Measurements from ENCODE around the gene IL18R1.

Gene IL18R1

DNA sequence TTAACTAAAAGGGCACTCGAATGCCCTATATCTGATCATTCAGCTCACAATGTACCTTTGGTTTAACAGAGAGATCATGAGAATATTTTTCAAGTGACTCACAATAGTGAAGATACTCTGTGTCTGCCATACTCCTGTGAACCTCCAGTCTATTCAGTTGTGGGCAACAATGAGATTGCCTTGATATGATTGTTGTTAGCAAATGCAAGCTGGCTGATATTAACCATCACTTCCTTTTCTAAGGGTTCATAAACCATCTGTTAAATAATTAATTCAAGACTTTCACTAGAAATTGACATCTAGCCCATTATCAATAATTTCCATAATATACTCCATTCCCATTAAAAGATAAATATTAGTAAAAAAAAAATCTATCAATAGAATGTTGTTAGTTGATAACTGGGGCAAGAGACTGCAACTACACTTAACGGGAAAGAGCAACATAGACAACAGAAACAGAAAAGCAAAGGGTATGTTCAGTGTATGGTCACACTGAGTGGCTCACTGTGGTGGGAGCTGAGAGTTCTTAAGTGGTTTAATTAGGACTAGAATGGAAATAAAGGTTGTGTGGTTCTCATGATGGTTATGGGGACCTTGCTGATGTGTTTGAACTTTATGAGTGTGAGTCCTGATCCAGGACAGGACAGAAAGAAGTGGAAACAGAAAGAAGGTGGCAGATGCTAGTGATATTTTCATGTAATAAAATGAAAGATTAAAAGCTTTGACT lies 79.2 kb downstream of the IL18R1 start:
- no peak for DNase-seq (ENCODE audit: low read depth in 2 of 2)

DNA sequence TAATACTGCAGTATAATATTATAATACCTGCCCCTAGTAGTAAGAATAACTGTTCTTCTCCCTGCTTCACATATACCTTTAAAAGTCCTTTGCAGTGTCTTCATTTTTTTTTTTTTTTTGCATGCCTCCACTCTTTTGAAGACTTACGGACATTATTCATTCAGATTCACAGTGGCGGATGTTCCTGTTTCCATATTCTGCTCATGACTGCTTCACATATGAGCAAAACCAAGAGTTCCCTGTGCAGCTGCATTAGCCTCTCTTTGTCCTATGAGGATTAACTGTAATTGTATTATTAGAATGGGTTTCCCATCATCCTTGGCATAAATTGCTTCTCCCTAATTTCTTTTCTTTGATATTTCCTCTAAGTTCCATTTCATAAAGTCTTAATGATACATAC lies 80.1 kb downstream of the IL18R1 start:
- DNase-seq (ENCODE audit: low read depth in 2 of 2) = no peak

DNA sequence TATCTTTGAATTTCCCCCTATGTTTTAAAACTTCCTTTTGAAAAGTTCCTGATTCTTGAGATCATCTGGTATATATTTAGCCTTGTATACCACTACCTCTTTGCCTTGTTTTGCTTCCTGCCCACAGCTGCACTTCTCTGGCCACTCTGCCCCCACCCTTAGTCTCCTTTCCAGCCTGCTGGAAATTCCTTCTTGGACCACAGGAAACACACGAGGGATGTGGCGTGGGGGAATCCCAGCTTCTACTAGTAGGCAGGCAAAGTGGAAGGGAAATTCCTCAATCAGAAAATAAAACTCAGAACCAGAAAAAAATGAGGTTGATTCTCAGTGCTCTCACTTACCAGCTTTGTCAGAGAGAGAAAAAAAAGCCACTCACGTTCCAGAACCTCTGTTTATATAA lies 80.7 kb downstream of the IL18R1 start:
- peak in 1 of 2 donors; percentile 23 for DNase-seq (ENCODE audit: low read depth in 2 of 2)

DNA sequence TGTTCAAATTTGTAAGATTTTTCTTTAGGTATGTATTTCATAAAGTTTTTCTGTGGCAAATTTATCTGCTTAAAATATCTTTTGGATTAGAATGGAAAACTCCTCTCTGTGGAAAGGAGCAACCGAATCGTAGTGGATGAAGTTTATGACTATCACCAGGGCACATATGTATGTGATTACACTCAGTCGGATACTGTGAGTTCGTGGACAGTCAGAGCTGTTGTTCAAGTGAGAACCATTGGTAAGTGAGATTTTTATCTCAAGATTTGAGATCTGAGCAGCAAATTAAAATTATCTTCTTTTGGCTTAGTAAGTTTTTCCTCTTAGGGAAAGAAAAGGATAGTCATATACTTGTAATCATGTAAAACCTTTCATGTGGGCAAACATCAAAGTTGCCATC lies 81.5 kb downstream of the IL18R1 start:
- DNase-seq (ENCODE audit: low read depth in 2 of 2) = no peak

DNA sequence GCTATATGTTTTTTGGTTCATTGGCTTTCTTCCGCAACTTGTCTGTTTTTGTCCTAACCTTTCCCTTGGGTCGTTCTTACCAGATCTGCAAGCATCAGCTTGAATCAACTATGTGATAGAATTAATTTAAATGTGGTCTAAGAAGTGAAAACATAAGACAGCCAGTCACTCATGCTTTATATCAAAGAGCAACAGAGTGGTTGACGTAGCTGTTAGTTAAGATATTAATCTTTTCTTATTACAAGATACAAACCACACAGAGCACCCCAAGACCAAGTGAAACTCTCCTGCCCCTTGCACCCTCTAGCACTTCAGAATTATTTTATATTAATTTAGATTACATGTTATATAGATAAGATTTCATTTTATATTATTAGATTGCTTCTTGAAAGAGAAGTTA lies 82.5 kb downstream of the IL18R1 start:
- DNase-seq (ENCODE audit: low read depth in 2 of 2) = no peak

DNA sequence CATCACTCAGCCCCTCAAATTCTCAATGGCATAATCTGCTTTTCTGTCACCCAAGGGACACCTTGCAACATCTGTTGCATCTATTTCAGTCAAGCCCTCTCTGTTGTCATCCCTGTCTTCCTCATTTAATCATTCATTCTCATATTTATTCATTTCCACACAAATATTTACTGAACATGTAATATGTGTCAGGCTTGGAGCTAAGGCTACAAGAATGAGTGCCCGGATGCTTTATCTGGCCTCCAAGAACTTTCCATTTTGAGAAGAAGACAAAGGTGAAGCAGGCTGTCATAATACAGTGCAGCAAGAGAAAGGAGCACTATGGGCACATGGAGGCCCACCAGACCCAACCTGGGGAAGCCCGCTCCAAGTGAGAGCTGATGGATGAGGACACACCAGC lies 83.0 kb downstream of the IL18R1 start:
- no peak for DNase-seq (ENCODE audit: low read depth in 2 of 2)

DNA sequence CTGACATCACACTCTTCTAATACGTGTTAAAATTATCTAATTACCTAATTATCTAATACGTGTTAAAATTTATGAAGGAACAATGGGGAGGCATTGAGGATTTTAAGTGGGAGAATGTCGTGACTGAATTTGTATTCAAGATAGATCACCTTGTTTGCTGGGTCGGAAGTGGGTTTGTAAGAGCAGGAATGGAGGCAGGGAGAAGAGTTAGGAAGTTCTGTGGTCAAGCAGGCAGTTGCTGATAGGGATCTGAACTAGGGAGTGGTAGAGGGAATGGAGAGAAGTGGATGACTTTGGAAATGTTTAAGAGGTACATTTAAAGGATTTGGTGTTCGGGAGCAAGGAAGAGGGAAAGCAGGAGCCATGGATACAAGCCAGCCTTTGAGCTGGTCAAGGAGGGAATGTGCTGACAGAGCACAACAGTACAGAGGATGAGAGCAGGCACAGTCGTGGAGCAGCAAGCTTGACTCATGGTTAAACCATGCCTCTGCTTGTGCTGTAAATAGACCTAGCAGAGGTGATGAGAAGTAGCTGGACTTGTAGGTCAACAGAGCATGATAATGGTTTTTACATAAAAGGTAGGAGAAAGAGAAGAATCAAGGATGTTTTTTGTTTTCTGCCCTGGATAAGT lies 83.6 kb downstream of the IL18R1 start:
- no peak for DNase-seq (ENCODE audit: low read depth in 2 of 2)

DNA sequence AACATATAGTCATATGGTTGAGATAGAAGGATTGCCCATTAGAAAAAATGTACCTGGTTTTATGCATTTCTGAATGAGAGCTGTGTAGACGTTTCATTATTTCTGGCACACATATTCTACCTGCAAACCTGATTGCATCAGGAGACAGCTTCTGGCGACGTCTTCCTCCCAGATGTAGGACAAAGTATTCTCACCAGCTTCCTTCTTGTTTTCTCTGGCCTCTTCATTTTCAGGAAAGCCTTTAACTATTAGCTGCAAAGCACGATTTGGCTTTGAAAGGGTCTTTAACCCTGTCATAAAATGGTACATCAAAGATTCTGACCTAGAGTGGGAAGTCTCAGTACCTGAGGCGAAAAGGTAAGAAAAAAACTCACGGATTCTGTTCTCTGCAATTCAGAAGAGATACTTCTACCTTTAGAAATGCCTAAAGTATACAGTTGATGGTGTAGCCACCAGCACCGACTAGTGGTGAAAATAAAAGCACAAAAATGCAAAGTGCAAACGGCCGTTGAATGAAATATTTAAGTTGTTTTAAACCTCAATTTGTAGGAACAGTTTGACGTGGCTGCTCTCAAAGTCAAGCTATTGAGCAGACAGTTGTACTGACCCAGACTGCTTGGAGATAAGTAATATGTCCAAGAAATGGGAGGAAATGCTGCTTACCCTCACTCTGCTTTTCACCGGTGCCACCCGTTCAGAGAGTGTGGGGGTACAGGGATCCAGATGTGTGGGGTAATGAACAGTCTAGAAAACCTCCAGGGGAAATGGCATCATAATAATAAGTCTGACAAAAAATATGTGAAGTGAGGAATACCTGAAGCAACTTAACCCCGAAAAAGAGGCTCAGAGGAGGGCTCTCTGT lies 87.6 kb downstream of the IL18R1 start:
- DNase-seq (ENCODE audit: low read depth in 2 of 2) = peak; percentile 13 to 35

DNA sequence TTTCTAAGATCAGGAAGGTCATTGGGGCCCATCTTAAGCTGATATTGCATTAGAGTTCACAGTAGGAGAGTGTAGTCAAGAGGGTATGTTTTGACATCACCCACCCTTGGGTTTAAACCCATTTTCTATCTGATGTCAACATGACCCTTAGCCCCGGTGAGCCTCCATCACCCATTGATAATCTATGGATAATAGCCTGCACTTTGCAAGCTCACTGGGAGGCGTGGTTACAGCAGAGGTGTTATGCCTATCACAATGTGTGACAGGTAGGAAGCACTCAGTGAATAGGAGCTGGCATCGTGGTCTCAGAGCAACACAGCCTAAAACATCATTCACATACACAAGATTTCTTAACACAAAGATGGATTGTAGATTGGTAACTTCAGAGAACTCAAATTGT lies 88.6 kb downstream of the IL18R1 start:
- DNase-seq (ENCODE audit: low read depth in 2 of 2) = no peak

DNA sequence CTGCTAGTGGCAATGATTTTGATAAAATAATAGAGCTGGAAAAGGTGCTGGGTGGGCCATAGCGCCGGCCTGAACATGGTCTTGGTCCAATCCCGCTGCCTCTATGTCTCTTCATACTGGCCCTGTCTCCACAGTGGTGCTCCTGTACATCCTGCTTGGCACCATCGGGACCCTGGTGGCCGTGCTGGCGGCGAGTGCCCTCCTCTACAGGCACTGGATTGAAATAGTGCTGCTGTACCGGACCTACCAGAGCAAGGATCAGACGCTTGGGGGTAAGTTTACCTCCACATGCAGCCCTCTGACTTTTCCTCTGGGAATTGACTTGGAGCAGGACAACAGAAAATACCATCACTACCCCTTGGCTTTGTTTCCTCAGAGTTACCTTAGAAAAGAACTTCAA lies 91.3 kb downstream of the IL18R1 start:
- no peak for DNase-seq (ENCODE audit: low read depth in 2 of 2)
